SK-N-SH treated with all-trans-retinoic acid at 6 μM for 48 hours (cell line): ENCODE results near the gene CDK11B.

Experiments used
- CREB5 ChIP-seq: fragments of 250-450 bp; sonication (Bioruptor Pico); IDR thresholded peaks from 2 replicates; pipeline ENCODE4 v1.5.1; 2020; ENCODE audit warnings: low read depth, mild to moderate bottlenecking, moderate library complexity
- RARB ChIP-seq: fragments of 250-450 bp; sonication (Bioruptor Pico); IDR thresholded peaks from 2 replicates; pipeline ENCODE4 v1.8.0; 2021; ENCODE audit warnings: mild to moderate bottlenecking, moderate library complexity
- ZC3H10 ChIP-seq: fragments of 250-450 bp; sonication (Bioruptor Pico); IDR thresholded peaks from 2 replicates; pipeline ENCODE4 v1.5.1; 2021; ENCODE audit warnings: mild to moderate bottlenecking, moderate library complexity

- no peak for TF ChIP-seq CREB5
- TF ChIP-seq RARB (CRISPR knock-in tag): no peak
- no peak for TF ChIP-seq ZC3H10 (CRISPR knock-in tag)
These were observed 58.6 kb downstream of the CDK11B start, which contains the start of gene FNDC10 for GRCh38 chr1:1599935-1600860.
